ENCODE measurements around the gene RPTOR.

RPTOR gene

GRCh38 chr17:81002013-81002384 lies 457.4 kb downstream of the RPTOR start:
- DNase-seq (ENCODE audit: low read depth), result no peak
- TF ChIP-seq, protein P1, sequence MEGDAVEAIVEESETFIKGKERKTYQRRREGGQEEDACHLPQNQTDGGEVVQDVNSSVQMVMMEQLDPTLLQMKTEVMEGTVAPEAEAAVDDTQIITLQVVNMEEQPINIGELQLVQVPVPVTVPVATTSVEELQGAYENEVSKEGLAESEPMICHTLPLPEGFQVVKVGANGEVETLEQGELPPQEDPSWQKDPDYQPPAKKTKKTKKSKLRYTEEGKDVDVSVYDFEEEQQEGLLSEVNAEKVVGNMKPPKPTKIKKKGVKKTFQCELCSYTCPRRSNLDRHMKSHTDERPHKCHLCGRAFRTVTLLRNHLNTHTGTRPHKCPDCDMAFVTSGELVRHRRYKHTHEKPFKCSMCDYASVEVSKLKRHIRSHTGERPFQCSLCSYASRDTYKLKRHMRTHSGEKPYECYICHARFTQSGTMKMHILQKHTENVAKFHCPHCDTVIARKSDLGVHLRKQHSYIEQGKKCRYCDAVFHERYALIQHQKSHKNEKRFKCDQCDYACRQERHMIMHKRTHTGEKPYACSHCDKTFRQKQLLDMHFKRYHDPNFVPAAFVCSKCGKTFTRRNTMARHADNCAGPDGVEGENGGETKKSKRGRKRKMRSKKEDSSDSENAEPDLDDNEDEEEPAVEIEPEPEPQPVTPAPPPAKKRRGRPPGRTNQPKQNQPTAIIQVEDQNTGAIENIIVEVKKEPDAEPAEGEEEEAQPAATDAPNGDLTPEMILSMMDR (IDR thresholded peaks at IDR 0.05; ENCODE audit: control insufficient read depth, extremely low read depth, insufficient read depth), result no peak
- no peak overlapping the region for H3K4me3 ChIP-seq (ENCODE audit: low read depth, low read length)

- H3K4me3 ChIP-seq (ENCODE audit: low read depth, low read length), result no peak overlapping the region
- no peak for DNase-seq (ENCODE audit: low read depth)
- TF ChIP-seq, protein P1 (IDR thresholded peaks at IDR 0.05; ENCODE audit: control insufficient read depth, extremely low read depth, insufficient read depth), result no peak
These were observed 458.0 kb downstream of the RPTOR start for GRCh38 chr17:81002409-81003361.

GRCh38 chr17:81003711-81004475 lies 459.3 kb downstream of the RPTOR start:
- H3K4me3 ChIP-seq (ENCODE audit: low read depth, low read length), result no peak overlapping the region
- DNase-seq (ENCODE audit: low read depth), result no peak

GRCh38 chr17:81006891-81007290 lies 462.3 kb downstream of the RPTOR start:
- DNase-seq (ENCODE audit: low read depth), result no peak
- H3K4me3 ChIP-seq (ENCODE audit: low read depth, low read length), result no peak overlapping the region
- TF ChIP-seq, protein P1 (IDR thresholded peaks at IDR 0.05; ENCODE audit: control insufficient read depth, extremely low read depth, insufficient read depth), result no peak

More at GRCh38 chr17:81003711-81004475, 459.3 kb downstream of the RPTOR start:
- TF ChIP-seq, protein P1 (IDR thresholded peaks at IDR 0.05; ENCODE audit: control insufficient read depth, extremely low read depth, insufficient read depth), result no peak

DNA sequence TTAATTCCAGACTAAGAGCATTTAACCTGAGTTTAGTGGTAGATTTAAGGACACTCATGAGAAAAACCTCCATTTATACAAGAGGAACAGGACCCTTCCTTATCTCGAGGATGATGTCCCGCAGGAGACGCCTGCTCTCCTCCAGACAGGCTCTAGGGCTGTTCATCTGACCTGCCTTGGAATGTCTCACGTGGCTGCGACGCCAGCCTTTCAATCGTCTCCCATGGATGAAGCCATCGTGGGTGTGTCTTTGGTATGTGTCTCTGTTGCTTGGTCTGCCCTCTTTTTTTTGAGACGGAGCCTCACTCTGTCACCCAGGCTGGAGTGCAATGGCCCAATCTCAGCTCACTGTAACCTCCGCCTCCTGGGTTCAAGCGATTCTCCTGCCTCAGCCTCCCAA lies 463.5 kb downstream of the RPTOR start:
- DNase-seq (ENCODE audit: low read depth), result no peak
- H3K4me3 ChIP-seq (ENCODE audit: low read depth, low read length), result no peak overlapping the region
- TF ChIP-seq, protein P1 (IDR thresholded peaks at IDR 0.05; ENCODE audit: control insufficient read depth, extremely low read depth, insufficient read depth), result no peak

DNA sequence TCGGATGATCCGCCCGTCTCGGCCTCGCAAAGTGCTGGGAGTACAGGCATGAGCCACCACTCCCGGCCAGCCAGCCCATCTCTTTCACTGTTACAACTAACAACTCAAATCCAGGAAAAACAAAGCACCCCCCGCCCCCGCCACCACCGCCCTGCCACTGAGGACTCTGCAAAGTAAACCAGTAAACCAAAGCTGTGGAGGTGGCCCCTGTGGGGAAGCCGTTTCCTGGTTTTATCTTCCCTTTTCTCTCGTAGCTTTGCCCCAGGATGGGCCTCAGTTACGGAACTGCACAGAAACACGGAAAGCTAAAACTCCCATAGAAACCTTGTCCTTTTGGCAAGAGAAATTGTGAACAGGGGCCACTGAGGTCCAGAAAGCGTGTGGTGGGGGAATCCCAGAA lies 464.5 kb downstream of the RPTOR start:
- H3K4me3 ChIP-seq (ENCODE audit: low read depth, low read length), result no peak overlapping the region
- TF ChIP-seq, protein P1 (IDR thresholded peaks at IDR 0.05; ENCODE audit: control insufficient read depth, extremely low read depth, insufficient read depth), result no peak
- DNase-seq (ENCODE audit: low read depth), result no peak

Measured in LNCaP clone FGC (cell line).